Panc1 (cell line): Measurements from ENCODE around the gene FGF11. TPM values are rescaled to one million over a fixed set of nuclear protein-coding genes. Genes with fewer than 3 reads are reported as not detected.

Source experiments
- ATAC-seq: fragments of 200-7000 bp; cut with Tn5 transposase; 2 replicates; pipeline ENCODE4 v1.9.1; 2020; ENCODE audit warnings: mild to moderate bottlenecking, moderate library complexity
- BruUV-seq: library from RNA; stranded (reverse); fragments of 400-500 nt; replicated peaks from 2 replicates; lab custom pipeline; 2021; lab: Mats Ljungman, UMichigan
- CTCF ChIA-PET: fragments of 300-600 bp; sonication (Branson Sonifier 250); formaldehyde crosslinking; loops from one replicate; lab custom pipeline; 2022; ENCODE audit warnings: antibody characterized with exemption; lab: Charles Lee
- POLR2A ChIA-PET: fragments of 300-600 bp; sonication (Branson Sonifier 250); formaldehyde crosslinking; loops from one replicate; lab custom pipeline; 2022; ENCODE audit warnings: antibody characterized with exemption; lab: Charles Lee
- DNase-seq: peaks from one replicate; pipeline ENCODE4 v3.0.0-alpha.2; 2010; ENCODE audit warnings: low read depth, low spot score
- H3K27ac ChIP-seq: 2 replicates; pipeline ENCODE4 v1.5.1; 2011; ENCODE audit warnings: mild to moderate bottlenecking, low read length, inconsistent platforms
- H3K27me3 ChIP-seq: fragments of 200-500 bp; sonication (Bioruptor generic); 2 replicates; pipeline ENCODE4 v1.6.0; 2014; ENCODE audit warnings: low read length, inconsistent platforms; ENCODE audit not compliant: control insufficient read depth, insufficient read depth
- H3K36me3 ChIP-seq: fragments of 200-500 bp; sonication (Bioruptor generic); 2 replicates; pipeline ENCODE4 v1.5.1; 2014; ENCODE audit warnings: inconsistent platforms, mild to moderate bottlenecking, low read length, moderate library complexity; ENCODE audit not compliant: control insufficient read depth, insufficient read depth
- H3K4me1 ChIP-seq: 2 replicates; pipeline ENCODE4 v1.5.1; 2011; ENCODE audit warnings: inconsistent platforms, mild to moderate bottlenecking, low read length, moderate library complexity; ENCODE audit not compliant: control insufficient read depth, insufficient read depth
- H3K4me3 ChIP-seq, 2 experiments: 2 replicates each; pipeline ENCODE4 v1.5.1; 2011 to 2012; ENCODE audit warnings: low read depth in 2 of 2, low read length in 2 of 2, mild to moderate bottlenecking in 2 of 2, inconsistent platforms in 1 of 2, moderate library complexity in 1 of 2
- H3K9me3 ChIP-seq: fragments of 200-500 bp; sonication (Bioruptor generic); 2 replicates; pipeline ENCODE4 v1.5.1; 2014; ENCODE audit warnings: low read depth, mild to moderate bottlenecking, inconsistent platforms, low read length, moderate library complexity; ENCODE audit not compliant: control insufficient read depth, insufficient read depth
- CTCF ChIP-seq: fragments of 450-650 bp; IDR thresholded peaks from 2 replicates; pipeline ENCODE4 v1.5.1; 2017; ENCODE audit warnings: mild to moderate bottlenecking
- POLR2AphosphoS5 ChIP-seq: IDR thresholded peaks from 2 replicates; pipeline ENCODE4 v1.6.1; 2012; ENCODE audit warnings: mild to moderate bottlenecking, low read depth, low read length, moderate library complexity
- REST ChIP-seq, 2 experiments: IDR thresholded peaks; 2 replicates each; pipeline ENCODE4 v1.6.1; 2011 to 2012; ENCODE audit warnings: low read depth in 2 of 2, control low read depth in 1 of 2, low read length in 1 of 2, mild to moderate bottlenecking in 1 of 2, moderate library complexity in 1 of 2; ENCODE audit not compliant: insufficient read depth in 1 of 2
- SIN3A ChIP-seq: IDR thresholded peaks from 2 replicates; pipeline ENCODE4 v1.6.1; 2012; ENCODE audit warnings: low read depth, mild to moderate bottlenecking, low read length, moderate library complexity, borderline replicate concordance; ENCODE audit not compliant: insufficient read depth
- TCF7L2 ChIP-seq: IDR thresholded peaks from 2 replicates; pipeline ENCODE4 v1.6.1; 2011; ENCODE audit warnings: mild to moderate bottlenecking, low read depth, low read length, inconsistent platforms
- in situ Hi-C: cut with HindIII; loops from 2 replicates; pipeline ENCODE4 v1.10.0; 2016; ENCODE audit warnings: low sequenced_read_pairs, low pct_unique_long_range_greater_than_20kb
- intact Hi-C: fragments of 100-400 bp; cut with micrococcal nuclease; formaldehyde crosslinking; loops from one replicate; pipeline ENCODE4 v1.10.0; 2022; ENCODE audit not compliant: unreplicated experiment
- total RNA-seq: library from RNA; stranded (reverse); gene quantifications from one replicate; pipeline ENCODE4 v1.2.1, GENCODE V29; 2021; ENCODE audit not compliant: unreplicated experiment

The FGF11 gene
- total RNA-seq, 1 experiment from 2014 or later: 4.4 TPM

- Histone ChIP-seq H3K36me3 (no peaks in the 10 kb centered on the region), H3K4me1 (peaks cover 16% of the 10 kb centered on the region), H3K27ac (no peak overlapping the region), H3K9me3 (no peaks in the 10 kb centered on the region), H3K4me3 (no peak overlapping the region), H3K27me3 (no peaks in the 10 kb centered on the region)
- ChIA-PET CTCF (no interaction called here), POLR2A (no interaction called here)
- TF ChIP-seq CTCF: no peak
- TF ChIP-seq REST (IDR thresholded peaks at IDR 0.05; ENCODE audit: insufficient read depth in 1 of 2, low read depth in 2 of 2, low read length in 1 of 2): no peak
- no peak for TF ChIP-seq SIN3A
- TF ChIP-seq TCF7L2: no peak
- no peak for TF ChIP-seq POLR2AphosphoS5
- ATAC-seq (no peak), DNase-seq (no peak)
- intact Hi-C loops (no loop called here), in situ Hi-C loops (no loop called here)
- no TSS peak for BruUV-seq
Observed at GRCh38 chr17:7443499-7444485, 4.5 kb downstream of the FGF11 start.

GRCh38 chr17:7444682-7445618 is 5.6 kb downstream of the FGF11 start, which contains the start of gene CHRNB1:
Gene CHRNB1 (plus strand): TSS chr17:7445061. CDS start chr17:7445128, 67 bp downstream.
- Histone ChIP-seq H3K4me1 (peaks cover 14% of the 10 kb centered on the region), H3K27me3 (no peaks in the 10 kb centered on the region), H3K36me3 (no peaks in the 10 kb centered on the region), H3K27ac (peak within 1 kb of the TSS; percentile 63), H3K9me3 (no peaks in the 10 kb centered on the region), H3K4me3 (peak within 1 kb of the TSS; percentile 49 to 66)
- DNase-seq (no peak), ATAC-seq (peak; percentile 91)
- in situ Hi-C loops (no loop called here), intact Hi-C loops (no loop called here)
- POLR2A ChIA-PET: interaction anchor here (0.6 to 0.7 kb wide), 2 partner anchors 8 to 132 kb away, joined by 3 to 9 read pairs; no protein-coding TSS in a partner anchor
- CTCF ChIA-PET: interaction anchor here (0.5 to 1.1 kb wide), 2 partner anchors 14 to 115 kb away, joined by 3 read pairs; no protein-coding TSS in a partner anchor
- no TSS peak for BruUV-seq
- TF ChIP-seq SIN3A (no peak), REST (IDR thresholded peaks at IDR 0.05; ENCODE audit: insufficient read depth in 1 of 2, low read depth in 2 of 2, low read length in 1 of 2) (no peak)
